Activated naive CD4-positive, alpha-beta T cell treated with anti-CD3 and anti-CD28 coated beads, Interleukin-2, amount 50 U/mL, for 16 hours (primary cell): ENCODE results near the gene PDZRN3.

Experiments
- DNase-seq: peaks from one replicate; pipeline ENCODE4 v3.0.0-alpha.2; 2020

Gene PDZRN3

DNA sequence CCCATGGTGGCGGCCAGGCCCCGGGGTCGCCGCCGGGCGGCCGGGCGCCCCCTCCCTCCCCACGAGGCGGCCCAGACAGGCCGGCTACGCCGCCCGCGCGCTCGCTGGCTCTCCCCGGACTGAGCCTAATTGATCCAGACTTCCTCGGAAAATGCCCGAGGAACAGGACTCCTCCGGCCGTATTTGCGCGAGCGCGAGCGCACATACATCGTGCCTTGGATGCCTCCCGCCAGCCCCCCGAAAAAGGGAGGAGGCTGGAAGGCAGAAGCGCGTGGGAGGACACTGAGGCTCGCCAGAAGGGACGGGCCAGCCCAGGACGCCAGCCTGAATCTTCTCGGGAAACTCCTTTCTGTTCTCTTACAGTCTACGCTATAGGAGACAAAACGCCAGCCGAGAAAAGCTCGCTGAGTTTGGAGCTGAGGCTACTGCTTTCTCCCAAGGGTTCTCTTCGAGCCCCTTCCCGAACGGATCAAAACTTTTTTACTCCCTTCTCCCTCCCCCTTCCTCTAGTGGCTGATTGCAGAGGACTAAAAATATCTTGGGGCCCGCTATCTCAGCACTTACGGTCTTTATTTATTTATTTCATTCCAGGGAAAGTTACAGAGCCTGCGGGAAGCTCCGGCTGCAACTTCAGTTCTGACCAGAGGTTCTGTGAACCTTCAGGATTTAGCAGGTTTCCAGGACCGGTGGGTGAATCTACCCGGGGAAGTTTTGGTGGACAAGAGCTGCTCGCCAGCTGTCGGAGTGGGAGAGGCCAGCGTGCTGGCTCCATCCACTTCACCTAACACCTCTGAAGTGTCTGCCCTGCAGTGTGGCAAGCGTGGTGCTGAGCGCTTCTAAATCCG, at the start of gene PDZRN3:
Gene PDZRN3 (minus strand): TSS at position 121 of the 845 bp plus-strand sequence.
- no peak for DNase-seq

DNA sequence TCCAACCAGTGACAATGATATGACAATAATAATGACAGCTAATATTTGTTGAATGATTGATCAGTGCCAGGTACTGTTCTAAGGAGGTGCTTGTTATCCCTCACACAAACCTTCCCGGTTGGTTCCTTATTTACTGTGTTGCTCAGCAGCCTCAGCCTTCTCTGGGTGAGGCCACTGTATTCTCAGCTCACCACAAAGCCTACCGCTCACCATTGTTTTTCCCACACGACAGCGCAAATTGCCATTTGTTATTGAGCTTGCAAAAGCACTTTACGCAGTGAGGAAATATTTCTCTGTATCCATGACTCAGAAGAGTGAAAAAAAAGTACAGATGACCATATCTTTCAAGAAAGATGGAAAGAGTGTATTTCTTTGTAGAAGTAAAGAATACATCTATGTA, 49.5 kb upstream of the PDZRN3 start:
- DNase-seq = no peak

GRCh38 chr3:73669260-73669659, 44.5 kb upstream of the PDZRN3 start:
- no peak for DNase-seq

GRCh38 chr3:73668391-73668790, 43.6 kb upstream of the PDZRN3 start:
- DNase-seq = no peak

DNA sequence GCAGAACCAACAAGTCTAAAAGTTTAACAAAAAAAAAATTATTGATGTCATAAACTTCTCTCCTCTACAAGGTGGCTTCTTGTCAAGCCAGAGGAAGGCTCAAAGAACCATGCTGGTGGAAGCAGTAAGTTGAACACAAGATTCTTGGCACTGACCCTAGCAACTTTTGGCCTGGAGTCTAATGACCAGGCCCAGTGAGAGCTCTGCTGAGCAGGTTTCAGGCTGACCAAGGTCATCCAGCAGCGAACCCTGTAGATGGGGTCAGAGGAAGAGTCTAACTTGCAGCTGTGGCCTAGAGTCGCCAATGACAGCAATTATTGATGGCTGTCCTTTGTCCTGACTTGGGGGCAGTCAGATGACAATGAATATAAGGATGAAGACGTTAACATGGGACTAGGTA, 43.1 kb upstream of the PDZRN3 start:
- no peak for DNase-seq

DNA sequence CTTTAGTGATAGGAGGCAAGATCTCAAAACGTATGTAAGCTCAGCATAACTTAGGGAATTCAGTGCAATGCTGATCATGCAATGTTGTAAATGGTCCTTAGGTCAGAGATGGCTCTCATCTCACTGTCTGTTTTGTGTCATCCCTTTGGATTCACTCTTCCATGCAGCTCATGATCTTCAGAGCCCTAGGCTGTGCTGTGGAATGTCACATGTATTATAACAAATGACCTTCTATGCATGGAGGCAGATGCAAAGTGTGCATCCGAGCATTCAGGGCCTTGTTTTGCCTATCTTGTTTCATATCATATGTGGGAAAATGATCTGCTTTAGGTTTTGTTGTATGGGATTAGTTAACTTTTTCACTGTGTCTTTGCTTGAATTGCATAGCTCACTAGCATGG, 40.5 kb upstream of the PDZRN3 start:
- no peak for DNase-seq

DNA sequence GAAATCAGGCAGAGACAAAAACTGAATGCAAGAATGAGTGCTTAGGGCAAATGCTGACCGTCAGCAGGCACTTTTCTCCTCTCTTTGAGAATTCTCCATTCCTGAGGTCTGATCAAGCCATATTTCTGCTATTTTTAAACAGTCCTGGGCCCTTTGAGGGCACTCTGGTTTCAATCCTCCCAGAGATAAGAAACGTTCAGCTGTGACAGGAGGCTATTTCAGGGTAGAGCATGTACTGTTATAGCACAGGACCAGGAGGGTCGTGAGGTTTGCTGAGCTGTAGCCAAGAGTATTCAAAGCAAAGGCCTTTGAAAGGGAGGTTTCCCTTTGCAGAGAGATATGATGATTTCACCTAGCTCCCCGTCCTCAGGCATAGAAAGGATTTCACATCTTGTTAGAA, 39.6 kb upstream of the PDZRN3 start:
- no peak for DNase-seq

GRCh38 chr3:73663495-73663894, 38.8 kb upstream of the PDZRN3 start:
- DNase-seq = no peak

DNA sequence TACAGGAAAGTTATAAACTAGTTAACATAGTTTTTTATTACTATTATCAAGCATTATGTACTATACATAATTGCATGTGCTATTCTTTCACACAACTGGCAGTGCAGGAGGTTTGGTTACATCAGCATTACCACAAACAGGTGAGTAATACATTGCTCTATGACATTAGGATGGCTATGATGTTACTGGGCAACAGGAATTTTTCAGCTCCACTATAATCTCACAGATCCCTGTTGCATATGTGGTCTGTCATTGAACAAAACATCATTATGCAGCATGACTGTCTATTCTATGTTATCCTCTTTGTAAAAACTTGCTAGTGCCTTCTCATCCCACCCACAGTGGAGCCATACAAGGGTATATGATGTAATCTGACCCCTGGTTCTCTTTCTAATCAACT, 36.5 kb upstream of the PDZRN3 start:
- no peak for DNase-seq

GRCh38 chr3:73658227-73658626, 33.5 kb upstream of the PDZRN3 start:
- DNase-seq = no peak

- DNase-seq = no peak
Observed at GRCh38 chr3:73657186-73657585, 32.4 kb upstream of the PDZRN3 start.

GRCh38 chr3:73656241-73656890, 31.6 kb upstream of the PDZRN3 start:
- no peak for DNase-seq

- DNase-seq = no peak
Observed at GRCh38 chr3:73655197-73655596, 30.5 kb upstream of the PDZRN3 start.

DNA sequence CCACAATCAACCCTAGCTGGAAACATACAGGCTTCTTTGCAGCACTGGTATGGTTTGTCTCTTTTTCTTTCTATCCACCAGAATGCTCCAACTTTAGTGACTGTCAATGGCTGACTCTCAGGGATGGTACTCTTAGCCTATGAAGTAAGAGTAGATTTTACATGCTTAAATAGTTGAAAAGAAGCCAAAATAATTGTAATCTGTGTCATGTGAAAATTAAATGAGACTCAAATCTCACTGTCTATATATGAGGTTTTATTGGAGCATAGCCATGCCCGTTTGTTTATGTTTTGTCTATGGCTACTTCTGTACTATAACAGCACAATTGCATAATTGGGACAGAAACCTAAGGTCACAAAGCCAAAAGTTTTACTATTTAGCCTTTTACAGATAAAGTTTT, 29.1 kb upstream of the PDZRN3 start:
- DNase-seq = no peak

GRCh38 chr3:73653351-73653750, 28.6 kb upstream of the PDZRN3 start:
- no peak for DNase-seq

DNA sequence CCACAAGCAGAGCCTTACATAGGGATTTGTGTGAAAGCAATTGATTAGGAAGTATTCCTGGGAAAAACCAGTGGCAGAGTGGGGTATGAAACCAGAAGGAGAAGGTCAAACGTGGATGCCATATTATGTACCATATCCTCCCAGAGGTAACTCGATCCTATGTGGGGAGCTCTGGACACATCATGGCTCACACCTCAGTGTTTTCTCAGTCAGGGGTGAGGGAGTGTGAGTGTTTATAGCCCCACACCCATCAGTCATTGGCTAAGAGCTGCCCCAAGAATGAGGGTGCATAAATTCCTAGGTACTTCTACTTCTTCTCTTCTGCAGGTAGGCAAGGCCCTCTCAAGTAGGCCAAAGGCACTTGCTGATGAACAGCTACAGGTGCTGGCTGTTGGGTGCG, 28.2 kb upstream of the PDZRN3 start:
- DNase-seq = no peak

- no peak for DNase-seq
Observed at GRCh38 chr3:73637042-73637441, 12.3 kb upstream of the PDZRN3 start.

DNA sequence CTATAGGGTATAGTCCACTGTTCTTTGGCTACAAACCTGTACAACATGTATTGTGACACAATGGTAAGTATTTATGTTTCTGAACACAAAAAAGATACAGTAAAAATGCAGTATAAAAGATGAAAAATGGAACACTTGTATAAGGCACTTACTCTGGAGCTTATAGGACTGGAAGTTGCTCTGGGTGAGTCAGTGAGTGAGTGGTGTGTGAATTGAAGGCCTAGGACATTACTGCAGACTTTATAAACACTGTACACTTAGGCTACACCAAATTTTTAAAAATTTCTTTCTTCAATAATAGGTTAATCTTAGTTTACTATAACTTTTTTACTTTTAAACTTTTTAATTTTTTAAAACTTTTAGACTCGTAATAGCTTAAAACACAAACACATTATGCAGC, 10.5 kb upstream of the PDZRN3 start:
- DNase-seq = no peak

GRCh38 chr3:73633916-73634344, 9.2 kb upstream of the PDZRN3 start:
- DNase-seq = no peak

GRCh38 chr3:73633453-73633852, 8.7 kb upstream of the PDZRN3 start:
- DNase-seq = no peak

DNA sequence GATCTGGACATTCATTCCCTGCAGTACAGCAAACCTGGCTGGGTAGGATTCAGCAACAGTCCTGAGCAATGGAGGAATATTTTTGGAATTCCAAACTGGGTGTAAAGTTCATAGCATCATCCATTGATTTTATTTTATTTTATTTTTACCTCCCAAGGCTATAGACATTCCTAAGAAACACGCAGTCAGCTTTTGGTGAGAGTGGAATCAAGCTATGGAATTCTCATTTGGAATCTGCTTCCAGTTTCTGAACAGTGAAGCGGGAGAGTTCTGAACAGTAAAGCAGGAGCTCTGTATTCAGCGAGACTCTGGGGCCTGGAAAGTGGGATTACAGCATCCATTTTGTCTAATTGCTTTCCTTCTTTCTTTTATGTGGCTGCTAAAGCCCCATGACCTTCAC, 1.4 kb upstream of the PDZRN3 start:
- no peak for DNase-seq

DNA sequence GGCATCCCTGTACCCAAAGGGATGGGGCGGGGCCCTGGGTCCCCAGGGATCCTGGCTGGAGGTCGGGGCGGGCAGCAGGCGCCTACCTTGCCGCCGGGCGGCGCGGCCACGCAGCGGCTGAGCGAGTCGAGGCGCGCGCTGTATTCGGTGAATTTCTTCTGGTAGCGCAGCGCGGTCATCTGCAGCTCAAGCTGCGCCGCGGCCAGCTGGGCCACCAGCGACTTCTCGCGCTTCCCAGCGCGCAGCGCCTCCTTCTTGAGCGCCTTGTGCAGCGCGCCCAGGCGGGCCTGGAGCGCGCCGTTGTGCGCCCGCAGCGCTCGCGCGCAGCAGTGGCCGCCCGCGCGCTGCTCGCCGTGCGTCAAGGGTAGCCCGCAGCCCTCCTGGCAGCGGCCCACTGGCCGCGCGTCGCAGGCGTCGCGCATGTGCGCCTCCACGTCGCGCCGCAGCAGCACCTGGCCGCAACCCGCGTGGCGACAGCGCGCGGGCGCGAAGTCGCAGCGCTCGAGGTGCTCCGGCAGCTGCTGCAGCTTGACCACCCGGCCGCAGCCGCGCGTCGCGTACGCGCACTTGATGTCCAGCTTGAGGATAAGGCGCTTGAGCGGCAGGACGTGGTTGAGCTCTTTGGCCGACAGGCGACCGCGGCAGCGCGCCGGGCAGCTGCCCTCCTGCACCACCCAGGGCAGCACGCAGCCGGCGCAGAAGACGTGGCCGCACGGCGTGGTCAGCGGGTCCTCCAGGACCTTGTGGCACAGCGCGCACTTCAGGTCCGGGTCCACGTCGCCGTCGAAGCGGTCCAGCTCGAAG, 522 bp downstream of the PDZRN3 start:
- DNase-seq = no peak

GRCh38 chr3:73623346-73623745, 1.4 kb downstream of the PDZRN3 start:
- DNase-seq = no peak
